Keratinocyte (primary cell): Measurements from ENCODE around the gene CHST14.

Experiments
- EZH2 ChIP-seq: IDR thresholded peaks from one replicate; pipeline ENCODE4 v1.6.1; 2012; ENCODE audit warnings: inconsistent platforms, mild to moderate bottlenecking, low read length, moderate library complexity
- TF ChIP-seq, protein P1 (sequence below), 3 experiments: IDR thresholded peaks in 1 of 3; conservative IDR thresholded peaks in 1 of 3; optimal IDR thresholded peaks in 1 of 3; 2 replicates in 2 of 3; 3 replicates in 1 of 3; pipeline versions ENCODE3 to v1.5.1; 2011; ENCODE audit warnings: low read length in 3 of 3, mild to moderate bottlenecking in 3 of 3, moderate library complexity in 2 of 3, control low read depth in 1 of 3, inconsistent platforms in 1 of 3; ENCODE audit not compliant: insufficient read depth in 2 of 3; ENCODE audit errors: extremely low read depth in 1 of 3

DNA sequence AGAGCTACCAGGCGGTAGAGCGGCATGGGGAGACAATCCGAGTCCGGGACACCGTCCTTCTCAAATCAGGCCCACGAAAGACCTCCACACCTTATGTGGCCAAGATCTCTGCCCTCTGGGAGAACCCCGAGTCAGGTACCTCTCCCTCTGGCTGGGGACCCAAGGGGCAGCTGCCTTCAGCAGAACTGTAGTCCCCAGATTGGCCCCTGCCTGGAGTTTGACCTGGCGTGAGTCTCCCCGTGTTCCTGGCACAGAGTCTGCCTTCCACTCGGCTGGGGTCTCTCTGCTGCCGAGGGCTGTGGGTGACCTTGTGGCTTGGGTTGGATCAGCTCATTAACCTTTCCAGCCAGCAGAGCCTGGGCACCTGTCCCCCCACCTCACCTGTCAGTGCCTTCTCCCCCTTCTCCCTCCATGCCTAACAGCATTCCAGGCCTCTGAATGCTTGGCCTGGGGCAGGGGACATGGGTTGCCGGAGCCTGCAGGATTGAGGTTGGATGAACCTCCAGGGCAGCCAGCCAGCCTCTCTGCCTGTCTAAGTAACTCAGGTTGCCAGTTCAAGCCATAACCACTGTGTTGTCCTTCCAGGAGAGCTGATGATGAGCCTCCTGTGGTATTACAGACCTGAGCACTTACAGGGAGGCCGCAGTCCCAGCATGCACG lies 6.8 kb upstream of the CHST14 start:
- TF ChIP-seq, protein P1, sequence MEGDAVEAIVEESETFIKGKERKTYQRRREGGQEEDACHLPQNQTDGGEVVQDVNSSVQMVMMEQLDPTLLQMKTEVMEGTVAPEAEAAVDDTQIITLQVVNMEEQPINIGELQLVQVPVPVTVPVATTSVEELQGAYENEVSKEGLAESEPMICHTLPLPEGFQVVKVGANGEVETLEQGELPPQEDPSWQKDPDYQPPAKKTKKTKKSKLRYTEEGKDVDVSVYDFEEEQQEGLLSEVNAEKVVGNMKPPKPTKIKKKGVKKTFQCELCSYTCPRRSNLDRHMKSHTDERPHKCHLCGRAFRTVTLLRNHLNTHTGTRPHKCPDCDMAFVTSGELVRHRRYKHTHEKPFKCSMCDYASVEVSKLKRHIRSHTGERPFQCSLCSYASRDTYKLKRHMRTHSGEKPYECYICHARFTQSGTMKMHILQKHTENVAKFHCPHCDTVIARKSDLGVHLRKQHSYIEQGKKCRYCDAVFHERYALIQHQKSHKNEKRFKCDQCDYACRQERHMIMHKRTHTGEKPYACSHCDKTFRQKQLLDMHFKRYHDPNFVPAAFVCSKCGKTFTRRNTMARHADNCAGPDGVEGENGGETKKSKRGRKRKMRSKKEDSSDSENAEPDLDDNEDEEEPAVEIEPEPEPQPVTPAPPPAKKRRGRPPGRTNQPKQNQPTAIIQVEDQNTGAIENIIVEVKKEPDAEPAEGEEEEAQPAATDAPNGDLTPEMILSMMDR (optimal IDR thresholded peaks at IDR 0.05 in 1 of 3, IDR thresholded peaks at IDR 0.05 in 1 of 3, conservative IDR thresholded peaks at IDR 0.05 in 1 of 3; ENCODE audit: extremely low read depth in 1 of 3, insufficient read depth in 2 of 3, low read length in 3 of 3) = no peak
- no peak for TF ChIP-seq EZH2
